ENCODE measurements around the gene KYNU.
"Not testable (repeated sequence)": the region's sequence is repeated elsewhere in the genome, so short reads cannot be mapped to it uniquely, and the experiment has no call there.

The KYNU gene

GRCh38 chr2:142920571-142920970 is 43.1 kb downstream of the KYNU start:
- no peak for DNase-seq

DNA sequence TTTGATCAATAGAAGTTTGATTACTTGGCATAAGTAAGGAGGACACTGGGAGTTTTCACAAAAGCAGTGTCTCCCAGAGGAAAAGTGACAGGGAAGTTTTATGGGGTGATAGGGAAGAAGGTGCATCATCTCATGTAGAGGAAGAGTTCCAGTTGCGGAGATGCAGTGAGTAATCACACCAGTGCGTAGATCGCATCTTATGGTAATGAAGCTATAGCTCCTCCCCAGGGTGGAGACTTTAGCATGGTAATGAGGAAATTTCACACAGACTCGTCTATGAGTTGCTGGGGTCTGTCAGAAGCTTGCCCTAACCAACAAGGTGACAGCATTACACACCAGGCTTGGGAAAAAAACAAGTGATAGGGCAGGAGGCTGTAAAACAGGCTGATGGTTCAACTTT is 49.0 kb downstream of the KYNU start:
- DNase-seq = no peak

- no peak for DNase-seq
These were observed 53.5 kb downstream of the KYNU start for GRCh38 chr2:142930835-142931398.

DNA sequence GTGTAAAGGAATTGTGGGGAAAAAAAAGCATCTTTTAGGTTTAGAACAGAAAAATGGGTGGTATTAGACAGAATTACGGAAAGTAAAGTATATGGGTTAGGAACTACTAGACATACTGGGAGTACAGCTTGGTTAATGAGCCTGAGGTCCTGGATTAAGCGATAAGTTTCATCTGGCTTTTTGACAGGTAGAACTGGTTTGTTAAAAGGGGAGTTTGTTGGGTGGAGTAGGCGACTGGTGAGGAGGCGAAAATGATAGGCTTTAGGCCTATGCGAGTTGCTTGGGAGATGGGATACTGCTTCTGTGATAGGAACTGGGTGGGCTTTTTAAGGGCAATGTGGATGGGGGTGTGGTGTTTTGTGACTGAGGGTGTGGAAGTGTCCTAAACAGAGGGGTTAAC is 56.5 kb downstream of the KYNU start:
- no peak for DNase-seq

GRCh38 chr2:142935563-142936089 is 58.2 kb downstream of the KYNU start:
- DNase-seq = no peak

- DNase-seq = no peak
These were observed 59.2 kb downstream of the KYNU start for GRCh38 chr2:142936629-142937028.

- DNase-seq = no peak
These were observed 59.9 kb downstream of the KYNU start for GRCh38 chr2:142937347-142937746.

GRCh38 chr2:142938240-142938639 is 60.8 kb downstream of the KYNU start:
- DNase-seq = no peak

GRCh38 chr2:142940606-142941223 is 63.3 kb downstream of the KYNU start:
- DNase-seq = no peak

- DNase-seq = no peak
These were observed 65.2 kb downstream of the KYNU start for GRCh38 chr2:142942690-142943089.

- DNase-seq = no peak
These were observed 66.8 kb downstream of the KYNU start for GRCh38 chr2:142944264-142944663.

DNA sequence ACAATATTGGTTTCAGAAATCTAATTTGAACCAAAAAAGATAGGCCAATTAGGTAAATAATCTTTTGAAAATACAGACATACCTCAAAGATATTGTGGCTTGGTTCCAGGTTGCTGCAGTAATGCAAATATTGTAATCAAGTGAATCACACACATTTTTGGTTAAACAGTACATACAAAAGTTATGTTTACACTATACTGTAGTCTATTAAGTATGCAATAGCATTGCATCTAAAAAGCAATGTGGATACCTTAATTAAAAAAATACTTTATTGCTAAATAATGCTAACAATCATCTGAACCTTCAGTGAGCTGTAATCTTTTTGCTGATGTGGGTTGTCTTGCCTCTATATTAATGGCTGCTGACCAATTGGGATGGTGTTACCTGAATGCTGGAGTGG is 67.3 kb downstream of the KYNU start:
- DNase-seq = no peak

GRCh38 chr2:142946941-142947340 is 69.5 kb downstream of the KYNU start:
- no peak for DNase-seq

- DNase-seq = not testable (repeated sequence)
These were observed 71.3 kb downstream of the KYNU start for GRCh38 chr2:142948723-142949122.

DNA sequence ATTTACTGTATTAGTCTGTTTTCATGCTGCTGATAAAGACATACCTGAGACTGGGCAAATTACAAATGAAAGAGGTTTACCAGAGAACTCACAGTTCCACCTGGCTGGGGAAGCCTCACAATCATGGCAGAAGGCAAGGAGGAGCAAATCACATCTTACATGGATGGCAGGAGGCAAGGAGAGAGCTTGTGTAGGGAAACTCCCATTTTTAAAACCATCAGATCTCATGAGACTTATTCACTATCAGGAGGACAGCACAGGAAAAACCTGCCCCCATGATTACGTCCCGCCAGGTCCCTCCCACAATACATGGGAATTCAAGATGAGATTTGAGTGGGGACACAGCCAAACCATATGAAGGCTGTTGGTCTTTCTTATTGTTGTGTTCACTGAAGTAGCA is 72.9 kb downstream of the KYNU start:
- not testable (repeated sequence) for DNase-seq

DNA sequence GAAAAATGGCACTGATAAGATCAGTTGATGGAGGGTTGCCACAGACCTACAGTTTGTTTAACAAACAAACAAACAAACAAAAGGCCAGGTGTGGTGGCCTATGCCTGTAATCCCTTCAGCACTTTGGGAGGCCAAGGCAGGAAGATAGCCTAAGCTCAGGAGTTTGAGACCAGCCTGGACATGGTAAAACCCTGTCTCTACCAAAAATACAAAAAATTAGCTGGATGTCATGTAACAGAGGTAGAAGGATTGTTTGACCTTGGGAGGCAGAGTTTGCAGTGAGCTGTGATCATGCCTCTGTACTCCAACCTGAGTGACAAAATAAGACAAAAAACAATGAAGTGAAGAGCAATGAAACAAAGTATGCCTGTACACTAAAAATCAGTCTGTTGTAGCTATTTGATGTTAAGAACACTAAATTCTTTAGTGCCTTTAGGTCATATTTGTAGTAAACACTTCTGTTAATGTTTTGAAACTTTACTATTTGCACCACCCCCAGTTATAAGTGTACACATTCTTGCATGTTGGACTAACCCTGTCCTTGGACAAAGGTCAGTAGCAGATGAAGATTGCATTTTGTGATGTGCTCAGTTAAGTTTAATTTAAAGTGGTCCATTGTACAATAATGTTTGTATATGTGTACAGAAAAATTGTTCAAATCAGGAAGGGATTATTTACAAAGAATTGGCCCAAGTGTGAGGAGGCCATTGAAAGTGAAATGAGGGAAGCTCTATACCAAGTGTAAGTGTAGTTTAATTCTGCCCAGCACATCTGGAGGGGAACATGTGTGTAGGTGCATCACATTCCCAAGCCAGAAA is 73.9 kb downstream of the KYNU start:
- no peak for DNase-seq

GRCh38 chr2:142952018-142952417 is 74.6 kb downstream of the KYNU start:
- no peak for DNase-seq

DNA sequence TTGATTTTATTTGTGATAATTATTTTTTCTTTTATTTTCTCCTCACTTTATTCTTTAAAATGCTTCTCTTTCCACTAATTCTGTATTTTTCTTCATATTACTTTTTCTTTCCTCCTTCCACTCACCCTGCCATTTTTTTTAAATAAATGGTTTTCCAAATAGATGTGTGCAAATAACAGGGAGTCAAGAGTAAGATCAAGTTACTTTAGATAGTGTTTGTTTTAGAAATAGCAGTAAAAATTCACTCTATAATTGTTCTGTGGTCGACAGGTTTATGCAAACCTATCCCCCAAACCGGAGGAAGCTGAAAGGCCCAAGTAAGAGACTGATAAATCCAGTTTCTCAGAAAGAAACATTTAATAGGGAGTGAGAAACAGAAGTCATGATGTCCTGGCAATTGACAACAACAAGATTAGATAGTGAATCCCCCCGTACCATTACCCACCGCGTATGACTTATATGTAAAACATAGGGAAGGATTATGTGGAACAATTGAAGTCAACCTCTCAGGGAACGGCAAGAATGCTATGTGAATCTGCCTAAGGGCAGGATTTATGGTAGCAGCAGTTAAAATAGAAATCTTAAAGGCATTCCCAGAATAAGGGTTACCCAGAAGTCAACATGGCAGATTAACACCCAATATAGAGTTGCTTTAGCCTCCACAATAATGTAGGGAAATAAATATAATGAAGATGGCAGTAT is 75.5 kb downstream of the KYNU start:
- DNase-seq = no peak

GRCh38 chr2:142954493-142954892 is 77.0 kb downstream of the KYNU start:
- DNase-seq = no peak

DNA sequence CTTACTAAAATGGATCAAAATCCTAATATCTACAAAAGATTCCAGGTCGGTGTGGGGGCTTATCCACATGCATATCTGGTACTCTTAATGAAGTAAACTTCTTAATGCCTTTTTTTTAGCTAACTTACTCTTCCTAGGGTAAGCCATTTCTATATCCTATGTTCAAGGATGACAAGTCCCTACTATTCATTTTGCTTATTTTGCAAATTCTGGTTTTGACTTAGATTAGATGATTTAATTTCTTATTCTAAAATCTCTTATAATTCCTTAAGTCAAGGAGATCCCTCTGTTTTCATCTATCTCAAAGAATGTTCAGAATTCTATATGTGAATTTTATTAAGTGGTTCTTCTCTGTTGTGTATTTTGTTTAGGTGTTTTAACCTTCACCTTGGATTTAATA is 79.7 kb downstream of the KYNU start:
- DNase-seq = no peak

- DNase-seq = no peak
These were observed 83.7 kb downstream of the KYNU start for GRCh38 chr2:142961202-142961601.

- no peak for DNase-seq
These were observed 88.0 kb downstream of the KYNU start for GRCh38 chr2:142965443-142965842.

GRCh38 chr2:142966284-142966683 is 88.8 kb downstream of the KYNU start:
- no peak for DNase-seq

All from CD4-positive, alpha-beta T cell treated with Interleukin-4 for 4 hours (primary cell).